Skeletal muscle satellite cell (primary cell): ENCODE data around the gene SUCO.
A peak's percentile ranks its signal among the peaks of the same experiment; 100 is the strongest.

Experiments used
- H3K27me3 ChIP-seq: 2 replicates; pipeline ENCODE4 v1.7.0; 2013; ENCODE audit warnings: low read length; ENCODE audit not compliant: control insufficient read depth, insufficient read depth
- H3K36me3 ChIP-seq: 2 replicates; pipeline ENCODE4 v1.7.0; 2013; ENCODE audit warnings: mild to moderate bottlenecking, control low read depth, low read length; ENCODE audit not compliant: insufficient read depth
- H3K4me1 ChIP-seq: 2 replicates; pipeline ENCODE4 v1.7.0; 2013; ENCODE audit warnings: low read length; ENCODE audit not compliant: control insufficient read depth, insufficient read depth
- H3K4me2 ChIP-seq: 2 replicates; pipeline ENCODE4 v1.7.0; 2013; ENCODE audit warnings: mild to moderate bottlenecking, low read length
- H3K4me3 ChIP-seq: 2 replicates; pipeline ENCODE4 v1.7.0; 2013; ENCODE audit warnings: low read length
- H3K9ac ChIP-seq: 2 replicates; pipeline ENCODE4 v1.7.0; 2013; ENCODE audit warnings: mild to moderate bottlenecking, low read depth, low read length, moderate library complexity
- H3K9me3 ChIP-seq: replicated peaks from 2 replicates; pipeline ENCODE4 v1.7.0; 2013; ENCODE audit warnings: mild to moderate bottlenecking, control low read depth, low read length

The SUCO gene

DNA sequence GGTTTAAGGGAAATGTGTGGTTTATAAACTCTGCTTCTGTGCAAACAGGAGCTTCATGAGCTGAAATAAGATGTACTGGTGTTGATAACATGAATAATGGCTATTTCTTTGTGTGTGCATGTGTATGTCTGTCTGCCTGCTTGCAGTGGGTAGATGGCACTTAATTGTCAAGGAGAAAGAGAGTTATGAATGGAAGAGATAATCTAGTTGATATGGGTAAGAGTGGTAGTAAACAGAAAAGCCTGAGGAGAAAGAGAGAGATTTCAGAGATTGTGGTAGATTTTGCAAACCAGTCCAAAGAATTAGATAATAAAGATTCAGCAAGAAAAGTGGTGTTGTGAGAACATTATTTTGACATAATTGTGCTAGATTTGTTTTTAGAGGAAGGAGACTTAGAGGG lies 7.7 kb downstream of the SUCO start:
- H3K36me3 ChIP-seq = no peaks in the 10 kb centered on the region
- no peaks in the 10 kb centered on the region for H3K9me3 ChIP-seq
- H3K9ac ChIP-seq = no peak overlapping the region
- no peak overlapping the region for H3K4me2 ChIP-seq
- H3K4me3 ChIP-seq = no peak overlapping the region
- H3K27me3 ChIP-seq = no peaks in the 10 kb centered on the region
- peaks cover 7% of the 10 kb centered on the region for H3K4me1 ChIP-seq

DNA sequence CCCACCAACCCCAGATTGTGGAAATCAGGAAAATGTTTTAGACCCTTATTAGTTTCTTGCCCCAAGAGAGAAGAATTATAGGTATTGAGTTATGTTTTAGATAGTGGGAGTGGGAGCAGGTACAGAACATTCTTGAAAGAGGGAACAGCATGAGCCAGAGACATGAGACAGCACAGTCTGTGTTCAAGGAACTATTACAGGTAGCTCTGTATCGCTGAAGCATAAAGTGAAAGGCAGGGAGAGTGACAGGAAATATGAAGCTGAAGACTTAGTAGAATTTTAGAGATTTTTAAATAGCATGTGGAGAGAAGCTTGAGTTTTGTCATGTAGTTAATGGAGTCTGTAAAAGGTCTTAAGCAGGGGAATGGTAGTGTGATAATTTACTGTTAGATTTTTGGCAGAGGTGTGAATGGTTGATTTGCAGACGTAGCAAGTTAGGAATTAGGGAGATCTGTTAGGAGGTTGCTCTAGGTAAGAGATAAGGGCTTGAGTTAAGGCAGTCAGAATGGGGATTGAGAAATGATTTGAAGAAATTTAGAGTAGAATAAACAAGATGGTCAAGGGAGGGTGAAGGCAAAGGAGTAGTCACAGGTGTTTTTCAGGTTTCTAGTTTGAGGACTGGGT lies 11.6 kb downstream of the SUCO start:
- H3K4me1 ChIP-seq = peaks cover 5% of the 10 kb centered on the region
- no peaks in the 10 kb centered on the region for H3K27me3 ChIP-seq
- no peaks in the 10 kb centered on the region for H3K9me3 ChIP-seq
- H3K36me3 ChIP-seq = no peaks in the 10 kb centered on the region
- no peak overlapping the region for H3K4me3 ChIP-seq
- no peak overlapping the region for H3K9ac ChIP-seq
- no peak overlapping the region for H3K4me2 ChIP-seq

DNA sequence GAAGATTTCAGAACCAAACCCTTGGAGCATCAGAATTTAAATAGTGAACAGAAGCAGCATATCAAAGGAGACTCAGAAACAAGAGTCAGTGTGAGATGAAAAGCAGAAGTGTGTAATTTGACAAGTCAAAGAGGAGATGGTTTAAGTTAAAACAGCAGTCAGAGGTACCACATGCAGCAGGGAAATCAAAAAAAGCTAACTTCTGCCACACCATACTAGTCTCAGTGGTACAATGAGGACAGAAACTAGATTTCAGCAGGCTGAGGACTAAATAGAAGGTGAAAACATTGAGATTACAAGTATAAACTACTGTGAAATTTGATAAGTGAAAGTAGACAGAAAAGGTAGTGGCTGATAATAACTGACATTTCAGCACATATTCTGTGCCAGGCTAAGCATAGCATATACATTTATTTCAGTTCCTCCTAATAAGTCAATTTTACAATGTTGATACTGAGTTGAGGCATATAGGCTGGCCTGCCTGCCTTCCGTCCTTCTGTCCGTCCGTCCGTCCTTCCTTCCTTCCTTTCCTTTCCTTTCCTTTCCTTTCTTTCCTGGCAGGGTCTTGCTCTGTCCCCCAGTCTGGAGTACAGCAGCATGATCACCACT lies 12.6 kb downstream of the SUCO start:
- H3K9me3 ChIP-seq = no peaks in the 10 kb centered on the region
- H3K9ac ChIP-seq = no peak overlapping the region
- H3K4me3 ChIP-seq = no peak overlapping the region
- H3K36me3 ChIP-seq = no peaks in the 10 kb centered on the region
- H3K27me3 ChIP-seq = no peaks in the 10 kb centered on the region
- H3K4me2 ChIP-seq = no peak overlapping the region
- H3K4me1 ChIP-seq = peaks cover 7% of the 10 kb centered on the region

DNA sequence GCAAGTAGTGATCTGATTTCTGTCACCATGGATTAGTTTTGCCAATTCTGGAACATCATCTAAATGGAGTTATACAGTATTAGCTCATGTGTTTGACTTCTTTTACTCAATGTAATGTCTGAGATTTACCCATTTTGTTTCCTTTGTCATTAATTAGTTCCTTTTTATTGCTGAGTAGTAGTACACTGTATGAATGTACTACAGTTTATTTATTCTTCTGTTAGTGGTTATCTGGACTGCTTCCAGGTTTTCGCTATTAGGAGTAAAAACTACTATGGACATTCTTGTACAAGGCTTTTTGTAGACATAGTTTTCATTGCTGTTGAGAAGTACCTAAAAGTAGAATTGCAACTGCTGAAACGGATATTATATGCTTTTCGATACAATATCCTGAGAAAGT lies 14.1 kb downstream of the SUCO start:
- no peak overlapping the region for H3K9ac ChIP-seq
- no peak overlapping the region for H3K4me3 ChIP-seq
- no peaks in the 10 kb centered on the region for H3K9me3 ChIP-seq
- H3K27me3 ChIP-seq = no peaks in the 10 kb centered on the region
- H3K4me1 ChIP-seq = peaks cover 7% of the 10 kb centered on the region
- no peak overlapping the region for H3K4me2 ChIP-seq
- H3K36me3 ChIP-seq = no peaks in the 10 kb centered on the region

DNA sequence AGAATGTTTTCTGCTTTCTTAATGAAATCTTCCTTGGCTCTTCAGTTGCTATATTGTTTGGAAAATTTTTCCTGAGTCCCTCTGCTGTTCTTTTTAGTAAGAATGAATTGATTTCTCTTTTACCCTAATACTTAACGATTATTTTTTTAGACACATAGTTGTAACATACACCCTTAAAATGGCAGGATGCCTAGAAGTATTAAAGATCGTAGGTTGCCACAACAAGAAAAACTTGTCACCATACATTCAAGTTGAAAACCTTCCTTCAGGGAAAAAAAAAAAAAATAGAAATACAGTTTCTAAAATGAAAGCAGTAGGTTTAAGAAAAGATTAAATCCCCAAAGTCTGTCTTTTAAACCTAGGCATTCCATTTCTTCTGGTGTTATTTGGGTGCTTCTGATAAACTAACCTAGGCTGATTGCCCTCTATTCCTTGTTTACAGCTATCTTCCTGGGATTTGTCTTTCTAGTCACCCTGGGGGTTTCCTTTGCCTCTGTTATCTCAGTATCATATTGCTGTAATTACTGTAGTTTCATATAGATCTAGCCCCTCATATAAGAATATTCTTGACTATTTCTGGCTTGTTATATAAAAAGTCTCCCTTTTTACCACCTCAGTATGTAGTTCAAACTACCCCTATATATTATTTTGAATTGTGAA lies 16.8 kb downstream of the SUCO start:
- peaks cover under 1% of the 10 kb centered on the region for H3K36me3 ChIP-seq
- peak overlapping the region; percentile 37 for H3K4me2 ChIP-seq
- H3K4me1 ChIP-seq = peaks cover 7% of the 10 kb centered on the region
- no peak overlapping the region for H3K9ac ChIP-seq
- no peaks in the 10 kb centered on the region for H3K9me3 ChIP-seq
- no peak overlapping the region for H3K4me3 ChIP-seq
- H3K27me3 ChIP-seq = no peaks in the 10 kb centered on the region

DNA sequence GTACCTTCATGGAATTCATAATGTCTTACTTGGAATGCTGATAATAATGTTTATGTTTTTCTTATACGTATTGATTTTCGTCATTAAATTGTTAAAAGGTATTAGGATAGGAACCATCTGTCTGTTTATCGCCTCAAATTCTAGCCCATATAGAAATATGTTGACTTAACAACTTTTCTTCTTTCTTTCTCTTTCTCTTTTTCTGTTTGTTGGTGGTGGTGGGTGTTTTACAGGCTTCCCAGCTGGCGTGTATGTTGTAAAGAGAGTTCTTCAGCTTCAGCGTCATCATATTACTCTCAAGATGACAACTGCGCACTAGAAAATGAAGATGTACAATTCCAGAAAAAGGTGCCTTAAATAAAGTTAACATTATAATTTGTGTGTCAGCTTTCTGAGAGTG lies 18.3 kb downstream of the SUCO start:
- Histone ChIP-seq H3K27me3 (no peaks in the 10 kb centered on the region), H3K4me2 (no peak overlapping the region), H3K36me3 (peaks cover 2% of the 10 kb centered on the region), H3K9ac (no peak overlapping the region), H3K4me1 (peaks cover 7% of the 10 kb centered on the region), H3K9me3 (no peaks in the 10 kb centered on the region), H3K4me3 (no peak overlapping the region)

DNA sequence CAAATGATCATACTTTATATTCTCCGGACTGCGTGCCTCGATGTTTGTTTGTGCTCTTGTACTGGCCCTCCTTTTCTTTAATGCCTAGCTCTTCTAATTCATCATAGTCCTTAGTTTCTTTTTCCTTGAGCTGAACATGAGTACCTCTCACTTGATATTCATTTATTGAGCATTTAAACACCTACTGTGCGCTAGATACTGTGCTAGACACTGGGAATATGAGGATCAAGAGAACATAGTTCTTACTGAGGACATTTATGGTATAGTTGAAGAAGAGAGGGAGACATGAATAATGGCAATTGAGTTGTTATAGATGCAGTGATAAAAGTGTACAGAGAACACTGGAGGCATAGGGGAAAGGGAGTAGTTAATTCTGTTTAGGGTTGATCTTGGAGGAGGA lies 22.0 kb downstream of the SUCO start:
- Histone ChIP-seq H3K4me2 (no peak overlapping the region), H3K9ac (no peak overlapping the region), H3K4me1 (no peaks in the 10 kb centered on the region), H3K9me3 (no peaks in the 10 kb centered on the region), H3K27me3 (no peaks in the 10 kb centered on the region), H3K36me3 (peaks cover 22% of the 10 kb centered on the region), H3K4me3 (no peak overlapping the region)

DNA sequence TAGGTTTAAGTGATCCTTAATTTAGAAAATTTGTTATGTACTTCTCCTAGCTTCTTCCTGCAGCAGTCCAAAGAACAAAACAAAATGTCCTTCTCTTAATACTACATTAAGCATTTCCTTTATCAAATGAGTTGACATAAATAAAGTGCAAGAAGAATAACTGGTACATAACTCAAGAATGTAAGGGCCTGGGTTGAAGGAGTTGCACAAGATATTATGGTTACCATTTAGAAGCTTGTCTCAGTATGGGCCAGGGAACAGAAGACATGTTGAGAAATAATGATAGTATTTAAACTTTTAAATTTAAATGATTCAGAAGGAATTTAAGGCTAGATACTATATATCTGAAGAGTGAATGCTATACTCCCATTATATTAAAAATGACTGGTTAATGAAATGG lies 23.5 kb downstream of the SUCO start:
- Histone ChIP-seq H3K9me3 (no peaks in the 10 kb centered on the region), H3K9ac (no peak overlapping the region), H3K27me3 (no peaks in the 10 kb centered on the region), H3K4me3 (no peak overlapping the region), H3K36me3 (peaks cover 22% of the 10 kb centered on the region), H3K4me2 (no peak overlapping the region), H3K4me1 (peaks cover 4% of the 10 kb centered on the region)

DNA sequence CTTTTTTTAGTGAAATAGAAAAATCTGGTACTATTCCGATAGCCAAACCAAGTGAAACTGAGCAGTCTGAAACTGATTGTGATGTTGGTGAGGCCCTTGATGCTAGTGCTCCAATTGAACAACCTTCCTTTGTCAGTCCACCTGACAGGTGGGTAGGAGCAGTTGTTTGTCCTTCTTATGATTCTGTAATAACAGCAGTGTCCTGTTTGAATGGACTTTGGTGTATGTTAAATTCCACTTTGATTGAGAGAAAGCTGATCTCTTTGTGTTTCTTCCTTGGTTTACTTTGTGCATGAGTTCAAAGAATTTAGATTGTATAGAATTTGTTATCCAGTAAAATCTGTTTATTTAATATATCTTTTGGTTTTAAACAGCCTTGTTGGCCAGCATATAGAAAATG lies 24.3 kb downstream of the SUCO start:
- Histone ChIP-seq H3K9me3 (no peaks in the 10 kb centered on the region), H3K27me3 (no peaks in the 10 kb centered on the region), H3K9ac (no peak overlapping the region), H3K36me3 (peaks cover 27% of the 10 kb centered on the region), H3K4me2 (no peak overlapping the region), H3K4me1 (peaks cover 4% of the 10 kb centered on the region), H3K4me3 (no peak overlapping the region)

DNA sequence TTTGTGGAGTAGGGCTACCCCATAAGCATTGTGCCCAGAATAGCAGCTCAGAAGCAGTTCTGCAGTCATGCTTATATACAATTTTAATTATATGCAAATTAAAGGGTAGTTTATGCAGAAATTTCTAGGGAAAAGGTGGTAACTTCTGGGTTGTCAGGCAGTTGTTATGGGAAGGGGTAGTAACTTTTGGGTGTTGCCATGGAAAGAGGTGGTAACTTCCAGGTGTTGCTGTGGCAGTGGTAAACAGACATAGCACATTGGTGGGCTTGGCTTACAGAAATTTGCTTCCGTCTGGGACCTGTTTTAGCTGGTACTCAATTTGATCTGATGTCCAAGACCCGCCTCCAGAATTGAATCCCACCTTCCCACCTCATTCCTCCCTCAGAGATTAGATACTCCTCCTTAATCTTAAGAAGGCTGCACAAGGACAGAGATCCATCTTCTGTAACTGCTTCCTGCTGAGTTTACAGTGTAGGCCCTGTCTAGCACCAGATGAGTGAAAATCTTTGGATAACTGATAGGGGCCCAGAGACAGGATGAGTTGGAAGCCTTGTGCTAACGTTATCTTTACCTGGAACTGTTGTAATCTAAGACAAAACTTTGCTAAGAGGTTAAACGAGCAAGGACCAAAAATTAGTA lies 26.7 kb downstream of the SUCO start:
- Histone ChIP-seq H3K36me3 (peaks cover 38% of the 10 kb centered on the region), H3K4me2 (no peak overlapping the region), H3K4me1 (peaks cover 4% of the 10 kb centered on the region), H3K27me3 (no peaks in the 10 kb centered on the region), H3K9me3 (no peaks in the 10 kb centered on the region), H3K9ac (no peak overlapping the region), H3K4me3 (no peak overlapping the region)

DNA sequence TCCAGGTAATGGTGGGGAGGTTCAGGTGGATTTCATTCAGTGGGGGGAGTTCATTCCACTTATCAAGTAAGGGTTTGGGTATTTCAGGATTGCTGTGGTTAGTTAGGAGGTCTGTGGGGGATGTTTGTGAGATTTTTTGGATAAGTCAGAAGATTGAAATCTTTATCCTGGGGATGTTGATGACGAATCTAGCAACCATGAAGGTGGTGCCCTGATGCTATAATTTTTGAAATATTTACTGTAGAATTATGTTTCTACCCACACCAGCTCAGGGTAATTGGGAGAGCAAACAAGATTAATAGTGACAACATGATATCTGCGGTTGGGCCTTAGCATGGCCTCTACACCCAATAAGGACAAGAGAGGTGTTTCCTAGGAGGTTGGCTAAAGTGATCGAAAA lies 28.3 kb downstream of the SUCO start:
- Histone ChIP-seq H3K36me3 (peaks cover 50% of the 10 kb centered on the region), H3K4me2 (no peak overlapping the region), H3K27me3 (no peaks in the 10 kb centered on the region), H3K9ac (no peak overlapping the region), H3K4me3 (no peak overlapping the region), H3K4me1 (peaks cover 4% of the 10 kb centered on the region), H3K9me3 (no peaks in the 10 kb centered on the region)
